ENCODE measurements around the gene CTSV. TPM values are rescaled to one million over a fixed set of nuclear protein-coding genes. Genes with fewer than 3 reads are reported as not detected.
A peak's percentile ranks its signal among the peaks of the same experiment; 100 is the strongest.

CTSV gene
- total and polyA plus RNA-seq, 3 donors from 2014 or later: 96.6 to 319 (median 107) TPM

GRCh38 chr9:97053717-97054116 lies 14.8 kb upstream of the CTSV start:
- no peaks in the 10 kb centered on the region for H3K27me3 ChIP-seq
- H3K36me3 ChIP-seq (ENCODE audit: low read depth, missing control alignments): no peaks in the 10 kb centered on the region
- no peaks in the 10 kb centered on the region for H3K9me3 ChIP-seq
- intact Hi-C loops (cut with DNase I; ENCODE audit: low total_unique reads): no loop called here
- H3K4me3 ChIP-seq: no peak overlapping the region
- 62 to 67% methylated on average over 3 of the region's 3 CpGs for WGBS, 2 donors
- H3K27ac ChIP-seq: peak overlapping the region in 1 of 2 donors; percentile 12
- H3K4me1 ChIP-seq: peaks cover 8% of the 10 kb centered on the region
- no peak for DNase-seq
- no peak for TF ChIP-seq POLR2A (IDR thresholded peaks at IDR 0.05)
- TF ChIP-seq CTCF (IDR thresholded peaks at IDR 0.05): no peak

GRCh38 chr9:97052735-97053134 lies 13.8 kb upstream of the CTSV start:
- Histone ChIP-seq H3K27me3 (no peaks in the 10 kb centered on the region), H3K27ac (no peak overlapping the region), H3K4me3 (no peak overlapping the region), H3K36me3 (ENCODE audit: low read depth, missing control alignments) (no peaks in the 10 kb centered on the region), H3K4me1 (peaks cover 15% of the 10 kb centered on the region), H3K9me3 (no peaks in the 10 kb centered on the region)
- TF ChIP-seq POLR2A (IDR thresholded peaks at IDR 0.05) (no peak), CTCF (IDR thresholded peaks at IDR 0.05) (no peak)
- no peak for DNase-seq
- intact Hi-C loops (cut with DNase I; ENCODE audit: low total_unique reads): no loop called here
- 63 to 65% methylated on average over 2 of the region's 2 CpGs for WGBS, 2 donors

GRCh38 chr9:97046228-97046627 lies 7.3 kb upstream of the CTSV start:
- intact Hi-C loops (cut with DNase I; ENCODE audit: low total_unique reads): no loop called here
- Histone ChIP-seq H3K36me3 (ENCODE audit: low read depth, missing control alignments) (no peaks in the 10 kb centered on the region), H3K27me3 (no peaks in the 10 kb centered on the region), H3K27ac (no peak overlapping the region), H3K4me1 (peaks cover 22% of the 10 kb centered on the region), H3K9me3 (no peaks in the 10 kb centered on the region), H3K4me3 (no peak overlapping the region)
- WGBS, 2 donors: 58 to 59% methylated on average over 5 of the region's 5 CpGs
- no peak for TF ChIP-seq POLR2A (IDR thresholded peaks at IDR 0.05)
- TF ChIP-seq CTCF (IDR thresholded peaks at IDR 0.05): no peak
- peak; percentile 20 for DNase-seq

- intact Hi-C loops (cut with DNase I; ENCODE audit: low total_unique reads): no loop called here
Measured at GRCh38 chr9:97045300-97045699, 6.4 kb upstream of the CTSV start.

More at GRCh38 chr9:97045300-97045699, 6.4 kb upstream of the CTSV start:
- 62 to 70% methylated on average over 5 of the region's 5 CpGs for WGBS, 2 donors
- Histone ChIP-seq H3K9me3 (no peaks in the 10 kb centered on the region), H3K4me3 (no peak overlapping the region), H3K27me3 (no peaks in the 10 kb centered on the region), H3K36me3 (ENCODE audit: low read depth, missing control alignments) (no peaks in the 10 kb centered on the region), H3K4me1 (peaks cover 14% of the 10 kb centered on the region), H3K27ac (no peak overlapping the region)
- TF ChIP-seq CTCF (IDR thresholded peaks at IDR 0.05): no peak
- no peak for TF ChIP-seq POLR2A (IDR thresholded peaks at IDR 0.05)
- no peak for DNase-seq
